Activated naive CD8-positive, alpha-beta T cell treated with anti-CD3 and anti-CD28 coated beads for 36 hours (primary cell): ENCODE results near the gene ADGRB2. TPM values are rescaled to one million over a fixed set of nuclear protein-coding genes. Genes with fewer than 3 reads are reported as not detected.

ENCODE experiments used
- DNase-seq: peaks from one replicate; pipeline ENCODE4 v3.0.0; 2021
- H3K27ac Mint-ChIP-seq: one replicate; pipeline ENCODE4 v1.8.0; 2022; ENCODE audit warnings: mild to moderate bottlenecking, moderate library complexity, mixed read lengths
- H3K27me3 Mint-ChIP-seq: one replicate; pipeline ENCODE4 v1.8.0; 2022; ENCODE audit warnings: mild to moderate bottlenecking, mixed read lengths
- H3K36me3 Mint-ChIP-seq: one replicate; pipeline ENCODE4 v1.8.0; 2021; ENCODE audit warnings: mild to moderate bottlenecking, mixed read lengths
- H3K4me1 Mint-ChIP-seq: one replicate; pipeline ENCODE4 v1.8.0; 2021; ENCODE audit warnings: mixed read lengths
- H3K4me3 Mint-ChIP-seq: one replicate; pipeline ENCODE4 v1.8.0; 2022; ENCODE audit warnings: mild to moderate bottlenecking, moderate library complexity, mixed read lengths
- H3K9me3 Mint-ChIP-seq: one replicate; pipeline ENCODE4 v1.8.0; 2022; ENCODE audit warnings: mixed read lengths
- total RNA-seq, 2 experiments: library from RNA; stranded (reverse); gene quantifications; one replicate each; pipeline ENCODE4 v1.2.3, GENCODE V29; 2021

The ADGRB2 gene
- total RNA-seq, 2 experiments from 2014 or later, result 0.08 to 0.18 TPM

GRCh38 chr1:31693231-31693630 lies 70.9 kb downstream of the ADGRB2 start:
- Mint-ChIP-seq H3K9me3 (no peaks in the 10 kb centered on the region), H3K36me3 (no peaks in the 10 kb centered on the region), H3K4me3 (no peak overlapping the region), H3K27ac (no peak overlapping the region), H3K4me1 (no peaks in the 10 kb centered on the region), H3K27me3 (no peaks in the 10 kb centered on the region)
- DNase-seq, result no peak

GRCh38 chr1:31691951-31692350 lies 72.2 kb downstream of the ADGRB2 start:
- H3K4me3 Mint-ChIP-seq, result no peak overlapping the region
- H3K9me3 Mint-ChIP-seq, result no peaks in the 10 kb centered on the region
- H3K27me3 Mint-ChIP-seq, result no peaks in the 10 kb centered on the region
- H3K4me1 Mint-ChIP-seq, result no peaks in the 10 kb centered on the region
- DNase-seq, result no peak
- no peaks in the 10 kb centered on the region for H3K36me3 Mint-ChIP-seq
- no peak overlapping the region for H3K27ac Mint-ChIP-seq

GRCh38 chr1:31691446-31691845 lies 72.7 kb downstream of the ADGRB2 start:
- H3K4me1 Mint-ChIP-seq, result no peaks in the 10 kb centered on the region
- no peak for DNase-seq
- H3K27ac Mint-ChIP-seq, result no peak overlapping the region
- no peaks in the 10 kb centered on the region for H3K36me3 Mint-ChIP-seq
- H3K27me3 Mint-ChIP-seq, result peaks cover under 1% of the 10 kb centered on the region
- H3K9me3 Mint-ChIP-seq, result no peaks in the 10 kb centered on the region
- no peak overlapping the region for H3K4me3 Mint-ChIP-seq

GRCh38 chr1:31690921-31691320 lies 73.2 kb downstream of the ADGRB2 start:
- no peak overlapping the region for H3K4me3 Mint-ChIP-seq
- no peak overlapping the region for H3K27ac Mint-ChIP-seq
- H3K36me3 Mint-ChIP-seq, result no peaks in the 10 kb centered on the region
- no peaks in the 10 kb centered on the region for H3K4me1 Mint-ChIP-seq
- peaks cover 6% of the 10 kb centered on the region for H3K27me3 Mint-ChIP-seq
- no peaks in the 10 kb centered on the region for H3K9me3 Mint-ChIP-seq
- no peak for DNase-seq

GRCh38 chr1:31689854-31690253 lies 74.3 kb downstream of the ADGRB2 start:
- DNase-seq, result no peak
- Mint-ChIP-seq H3K4me3 (no peak overlapping the region), H3K27me3 (peaks cover 9% of the 10 kb centered on the region), H3K36me3 (no peaks in the 10 kb centered on the region), H3K4me1 (no peaks in the 10 kb centered on the region), H3K9me3 (no peaks in the 10 kb centered on the region), H3K27ac (no peak overlapping the region)

GRCh38 chr1:31689379-31689778 lies 74.8 kb downstream of the ADGRB2 start:
- Mint-ChIP-seq H3K27ac (no peak overlapping the region), H3K4me1 (no peaks in the 10 kb centered on the region), H3K4me3 (no peak overlapping the region), H3K36me3 (no peaks in the 10 kb centered on the region), H3K9me3 (no peaks in the 10 kb centered on the region), H3K27me3 (peaks cover 12% of the 10 kb centered on the region)
- DNase-seq, result no peak

- Mint-ChIP-seq H3K36me3 (no peaks in the 10 kb centered on the region), H3K27me3 (peaks cover 12% of the 10 kb centered on the region), H3K4me1 (no peaks in the 10 kb centered on the region), H3K27ac (no peak overlapping the region), H3K9me3 (no peaks in the 10 kb centered on the region), H3K4me3 (no peak overlapping the region)
- DNase-seq, result no peak
Measured at GRCh38 chr1:31688233-31688918, 75.8 kb downstream of the ADGRB2 start.

GRCh38 chr1:31687601-31688000 lies 76.5 kb downstream of the ADGRB2 start:
- Mint-ChIP-seq H3K4me1 (no peaks in the 10 kb centered on the region), H3K27me3 (peaks cover 12% of the 10 kb centered on the region), H3K9me3 (no peaks in the 10 kb centered on the region), H3K27ac (no peak overlapping the region), H3K36me3 (no peaks in the 10 kb centered on the region), H3K4me3 (no peak overlapping the region)
- no peak for DNase-seq

- Mint-ChIP-seq H3K9me3 (no peaks in the 10 kb centered on the region), H3K36me3 (no peaks in the 10 kb centered on the region), H3K4me1 (no peaks in the 10 kb centered on the region), H3K4me3 (no peak overlapping the region), H3K27me3 (peaks cover 12% of the 10 kb centered on the region), H3K27ac (no peak overlapping the region)
- no peak for DNase-seq
Measured at GRCh38 chr1:31685795-31686194, 78.3 kb downstream of the ADGRB2 start.

GRCh38 chr1:31683997-31684396 lies 80.1 kb downstream of the ADGRB2 start:
- Mint-ChIP-seq H3K4me1 (no peaks in the 10 kb centered on the region), H3K27ac (no peak overlapping the region), H3K36me3 (no peaks in the 10 kb centered on the region), H3K27me3 (peaks cover 12% of the 10 kb centered on the region), H3K4me3 (no peak overlapping the region), H3K9me3 (no peaks in the 10 kb centered on the region)
- no peak for DNase-seq

GRCh38 chr1:31681415-31681814 lies 82.7 kb downstream of the ADGRB2 start:
- H3K36me3 Mint-ChIP-seq, result no peaks in the 10 kb centered on the region
- peaks cover 16% of the 10 kb centered on the region for H3K27me3 Mint-ChIP-seq
- H3K9me3 Mint-ChIP-seq, result no peaks in the 10 kb centered on the region
- H3K4me3 Mint-ChIP-seq, result no peak overlapping the region
- no peaks in the 10 kb centered on the region for H3K4me1 Mint-ChIP-seq
- no peak for DNase-seq
- H3K27ac Mint-ChIP-seq, result no peak overlapping the region

- no peaks in the 10 kb centered on the region for H3K9me3 Mint-ChIP-seq
- no peaks in the 10 kb centered on the region for H3K36me3 Mint-ChIP-seq
- no peak overlapping the region for H3K27ac Mint-ChIP-seq
- DNase-seq, result no peak
- no peaks in the 10 kb centered on the region for H3K4me1 Mint-ChIP-seq
- peaks cover 6% of the 10 kb centered on the region for H3K27me3 Mint-ChIP-seq
- H3K4me3 Mint-ChIP-seq, result no peak overlapping the region
Measured at GRCh38 chr1:31679676-31680230, 84.4 kb downstream of the ADGRB2 start.

- no peak overlapping the region for H3K27ac Mint-ChIP-seq
- DNase-seq, result no peak
- no peaks in the 10 kb centered on the region for H3K36me3 Mint-ChIP-seq
- H3K4me1 Mint-ChIP-seq, result no peaks in the 10 kb centered on the region
- H3K9me3 Mint-ChIP-seq, result no peaks in the 10 kb centered on the region
- H3K4me3 Mint-ChIP-seq, result no peak overlapping the region
- H3K27me3 Mint-ChIP-seq, result peaks cover 5% of the 10 kb centered on the region
Measured at GRCh38 chr1:31679091-31679490, 85.0 kb downstream of the ADGRB2 start.

GRCh38 chr1:31678681-31679080 lies 85.5 kb downstream of the ADGRB2 start:
- H3K27ac Mint-ChIP-seq, result no peak overlapping the region

GRCh38 chr1:31677949-31678348 lies 86.2 kb downstream of the ADGRB2 start:
- Mint-ChIP-seq H3K27ac (no peak overlapping the region), H3K27me3 (peaks cover 5% of the 10 kb centered on the region), H3K36me3 (no peaks in the 10 kb centered on the region), H3K4me1 (no peaks in the 10 kb centered on the region), H3K4me3 (no peak overlapping the region), H3K9me3 (no peaks in the 10 kb centered on the region)
- no peak for DNase-seq

More at GRCh38 chr1:31678681-31679080, 85.5 kb downstream of the ADGRB2 start:
- no peak overlapping the region for H3K4me3 Mint-ChIP-seq
- H3K36me3 Mint-ChIP-seq, result no peaks in the 10 kb centered on the region
- H3K4me1 Mint-ChIP-seq, result no peaks in the 10 kb centered on the region
- DNase-seq, result no peak
- peaks cover 5% of the 10 kb centered on the region for H3K27me3 Mint-ChIP-seq
- H3K9me3 Mint-ChIP-seq, result no peaks in the 10 kb centered on the region

GRCh38 chr1:31677401-31677800 lies 86.7 kb downstream of the ADGRB2 start:
- H3K9me3 Mint-ChIP-seq, result no peaks in the 10 kb centered on the region
- no peak overlapping the region for H3K27ac Mint-ChIP-seq
- H3K4me3 Mint-ChIP-seq, result no peak overlapping the region
- H3K36me3 Mint-ChIP-seq, result no peaks in the 10 kb centered on the region
- peaks cover 5% of the 10 kb centered on the region for H3K27me3 Mint-ChIP-seq
- H3K4me1 Mint-ChIP-seq, result no peaks in the 10 kb centered on the region
- no peak for DNase-seq
